GM19455 (cell line): ENCODE results near the gene PLXNB3.
"Not testable (repeated sequence)": the region's sequence is repeated elsewhere in the genome, so short reads cannot be mapped to it uniquely, and the experiment has no call there.

ENCODE experiments used
- ATAC-seq: cut with Tn5 transposase; IDR thresholded peaks from one replicate; pipeline ENCODE4 v1.9.1; 2021; ENCODE audit not compliant: unreplicated experiment

PLXNB3 gene

GRCh38 chrX:153732401-153732800 is 31.6 kb upstream of the PLXNB3 start:
- ATAC-seq, result no peak

DNA sequence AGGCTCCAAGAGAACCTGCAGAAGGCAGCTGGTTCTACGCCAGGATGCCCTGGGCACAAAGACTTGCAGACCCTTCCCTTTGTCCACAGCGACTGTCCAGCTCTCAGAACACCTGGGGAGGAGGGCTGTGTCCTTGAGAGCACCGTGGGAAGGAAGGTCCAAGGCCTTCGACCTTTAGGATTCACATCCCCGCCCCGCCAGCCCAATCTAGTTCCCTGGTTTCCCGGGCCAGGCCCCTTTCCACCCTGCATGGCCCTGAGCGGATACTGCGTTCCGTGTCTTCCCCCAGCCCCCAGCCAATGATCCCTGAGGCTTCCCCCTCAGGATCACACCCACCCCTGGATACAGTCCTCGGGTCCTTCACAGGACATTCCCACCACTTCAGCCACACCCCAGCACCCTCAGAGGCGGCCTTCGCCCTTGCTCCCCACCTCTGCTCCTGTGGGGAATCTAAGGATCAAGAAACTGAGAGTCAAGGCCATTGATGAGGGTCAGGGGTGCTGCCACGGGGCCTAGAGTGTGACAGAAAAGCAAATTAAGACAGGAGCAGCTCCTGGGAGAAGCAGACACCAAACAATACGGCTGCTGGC is 30.3 kb upstream of the PLXNB3 start:
- no peak for ATAC-seq

DNA sequence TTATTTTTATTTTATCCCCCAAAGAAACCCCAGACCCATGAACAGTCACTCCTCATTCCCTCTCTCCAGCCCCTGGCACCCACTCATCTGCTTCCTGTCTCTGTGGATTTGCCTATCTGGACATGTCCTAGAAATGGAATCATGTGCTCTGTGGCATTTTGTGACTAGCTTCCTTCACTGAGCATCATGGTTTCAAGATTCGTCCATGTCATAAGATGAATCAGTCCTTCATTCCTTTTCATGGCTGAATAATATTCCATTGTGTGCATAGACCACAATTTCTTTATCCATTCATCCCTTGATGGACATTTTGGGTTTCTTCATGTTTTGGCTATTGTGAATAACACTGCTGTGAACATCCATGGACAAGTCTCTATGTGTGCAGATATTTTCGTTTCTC is 29.2 kb upstream of the PLXNB3 start:
- ATAC-seq, result no peak

GRCh38 chrX:153735274-153735673 is 28.8 kb upstream of the PLXNB3 start:
- ATAC-seq, result no peak

DNA sequence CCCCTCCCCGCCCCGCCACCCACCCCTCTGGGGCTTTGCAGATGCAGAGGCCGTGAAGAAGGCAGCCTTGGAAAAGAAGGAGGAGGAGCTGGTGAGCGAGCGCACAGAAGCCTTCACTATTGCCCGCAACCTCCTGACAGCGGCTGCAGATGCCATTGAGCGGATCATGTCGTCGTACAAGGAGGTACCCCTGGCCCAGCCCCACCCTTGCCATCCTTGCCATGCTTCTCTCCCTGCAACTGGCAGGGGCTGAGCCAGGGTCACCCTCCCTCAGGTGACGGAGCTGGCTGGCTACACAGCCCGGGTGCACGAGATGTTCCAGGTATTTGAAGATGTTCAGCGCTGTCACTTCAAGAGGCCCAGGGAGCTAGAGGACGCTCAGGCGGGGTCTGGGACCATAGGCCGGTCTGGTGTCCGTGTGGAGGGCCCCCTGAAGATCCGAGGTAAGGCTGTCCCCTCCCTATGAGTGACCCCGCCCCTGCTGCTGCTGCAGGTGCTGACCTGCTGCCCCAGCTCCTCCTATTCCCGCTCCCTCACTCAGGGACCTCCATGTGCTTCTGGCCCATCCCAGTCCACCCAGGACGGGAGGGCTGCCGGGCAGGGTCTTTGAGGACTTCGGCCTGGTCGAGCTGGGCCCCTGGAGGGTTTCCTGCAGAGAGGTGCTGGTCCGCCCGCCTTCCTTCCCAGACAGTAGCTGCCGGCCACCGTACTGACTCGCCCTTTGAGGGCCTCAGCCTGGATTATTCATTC is 27.8 kb upstream of the PLXNB3 start:
- ATAC-seq, result no peak

DNA sequence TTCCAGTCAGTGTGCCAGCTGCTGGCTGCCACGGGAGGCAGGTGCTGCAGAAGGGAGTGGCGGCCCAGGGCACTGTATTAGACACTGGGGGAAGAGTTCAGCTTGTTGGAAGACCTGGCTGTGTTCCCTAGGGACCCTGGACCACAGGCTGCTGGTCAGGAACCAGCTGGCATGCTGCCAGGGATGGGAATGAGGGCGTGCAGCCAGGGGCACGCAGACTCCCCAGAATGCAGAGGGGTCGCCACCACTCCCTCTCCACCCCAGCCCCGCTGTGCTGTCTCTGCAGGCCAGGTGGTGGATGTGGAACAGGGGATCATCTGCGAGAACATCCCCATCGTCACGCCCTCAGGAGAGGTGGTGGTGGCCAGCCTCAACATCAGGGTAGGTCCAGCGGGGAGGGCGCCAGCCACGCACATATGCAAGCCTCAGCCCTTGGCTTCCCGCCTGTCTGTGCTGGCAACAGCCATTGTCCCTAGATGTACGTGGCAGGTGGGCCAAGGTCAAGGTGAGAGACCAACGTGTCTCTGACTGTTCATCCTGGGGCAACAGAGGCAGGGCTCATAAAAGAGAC is 27.1 kb upstream of the PLXNB3 start:
- ATAC-seq, result no peak

GRCh38 chrX:153738056-153738605 is 25.9 kb upstream of the PLXNB3 start:
- ATAC-seq, result no peak

- no peak for ATAC-seq
These were observed 24.1 kb upstream of the PLXNB3 start for GRCh38 chrX:153739754-153740486.

GRCh38 chrX:153740631-153741222 is 23.3 kb upstream of the PLXNB3 start:
- no peak for ATAC-seq

DNA sequence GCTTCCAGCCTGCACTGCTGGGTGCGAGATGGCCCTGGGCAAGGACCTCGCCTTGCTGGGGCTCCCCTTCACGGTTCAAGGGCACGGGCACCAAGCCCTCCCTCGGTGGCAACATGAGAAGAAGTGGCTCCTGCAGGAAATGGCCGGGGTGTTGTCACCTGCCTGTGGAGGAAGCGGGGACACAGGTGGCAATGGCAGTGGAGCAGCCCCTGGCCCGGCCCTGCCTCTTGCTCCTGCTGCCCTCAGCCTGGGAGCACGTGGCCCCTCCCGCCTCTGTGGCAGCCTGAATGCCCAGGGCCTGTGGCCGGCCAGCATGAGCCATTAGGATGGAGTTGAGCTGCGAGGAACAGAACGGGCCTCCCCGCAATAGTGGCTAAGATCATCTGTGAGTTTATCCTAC is 22.6 kb upstream of the PLXNB3 start:
- no peak for ATAC-seq

DNA sequence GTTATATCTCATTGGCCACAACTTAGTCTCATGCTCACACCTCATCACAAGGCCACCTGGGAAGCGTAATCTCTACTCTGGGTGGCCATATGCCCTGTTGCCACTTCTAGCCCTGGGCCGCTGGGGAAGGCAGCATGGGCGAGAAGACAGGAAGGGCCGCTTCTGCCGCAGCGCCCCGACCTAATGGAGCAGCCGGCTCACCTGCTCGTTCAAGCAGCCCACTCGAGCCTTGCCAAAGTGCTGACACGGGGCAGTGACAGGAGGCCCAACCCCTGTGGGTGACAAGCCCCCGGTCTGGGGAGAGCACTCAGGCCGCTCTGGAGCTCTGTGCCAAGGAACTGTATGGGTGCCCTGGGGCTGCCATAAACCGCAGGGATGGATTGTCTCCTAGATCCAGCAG is 21.9 kb upstream of the PLXNB3 start:
- ATAC-seq, result not testable (repeated sequence)

- ATAC-seq, result not testable (repeated sequence)
These were observed 21.1 kb upstream of the PLXNB3 start for GRCh38 chrX:153742796-153743467.

DNA sequence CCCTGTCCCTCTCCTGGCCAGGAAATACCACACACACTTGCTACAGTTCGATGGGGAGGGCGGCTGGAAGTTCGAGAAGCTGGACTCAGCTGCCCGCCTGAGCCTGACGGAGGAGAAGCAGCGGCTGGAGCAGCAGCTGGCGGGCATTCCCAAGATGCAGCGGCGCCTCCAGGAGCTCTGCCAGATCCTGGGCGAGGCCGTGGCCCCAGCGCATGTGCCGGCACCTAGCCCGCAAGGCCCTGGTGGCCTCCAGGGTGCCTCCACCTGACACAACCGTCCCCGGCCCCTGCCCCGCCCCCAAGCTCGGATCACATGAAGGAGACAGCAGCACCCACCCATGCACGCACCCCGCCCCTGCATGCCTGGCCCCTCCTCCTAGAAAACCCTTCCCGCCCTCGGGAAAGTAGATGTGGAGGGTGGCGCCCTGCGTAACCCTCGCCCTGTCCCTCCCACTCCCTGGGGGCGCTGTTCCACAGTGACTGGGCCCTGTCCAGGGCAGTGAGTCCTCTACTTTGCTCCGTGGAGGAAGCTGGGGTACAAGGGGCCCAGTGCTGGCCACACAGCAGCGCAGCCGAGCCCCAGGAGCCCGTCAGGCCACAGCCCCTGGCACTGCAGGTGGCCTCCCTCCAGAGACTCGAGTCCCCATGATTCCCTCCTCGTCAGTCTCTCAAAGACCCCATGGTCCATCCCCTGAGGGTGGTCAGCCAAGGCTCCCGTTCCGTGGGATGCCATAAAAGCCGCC is 20.4 kb upstream of the PLXNB3 start:
- not testable (repeated sequence) for ATAC-seq

DNA sequence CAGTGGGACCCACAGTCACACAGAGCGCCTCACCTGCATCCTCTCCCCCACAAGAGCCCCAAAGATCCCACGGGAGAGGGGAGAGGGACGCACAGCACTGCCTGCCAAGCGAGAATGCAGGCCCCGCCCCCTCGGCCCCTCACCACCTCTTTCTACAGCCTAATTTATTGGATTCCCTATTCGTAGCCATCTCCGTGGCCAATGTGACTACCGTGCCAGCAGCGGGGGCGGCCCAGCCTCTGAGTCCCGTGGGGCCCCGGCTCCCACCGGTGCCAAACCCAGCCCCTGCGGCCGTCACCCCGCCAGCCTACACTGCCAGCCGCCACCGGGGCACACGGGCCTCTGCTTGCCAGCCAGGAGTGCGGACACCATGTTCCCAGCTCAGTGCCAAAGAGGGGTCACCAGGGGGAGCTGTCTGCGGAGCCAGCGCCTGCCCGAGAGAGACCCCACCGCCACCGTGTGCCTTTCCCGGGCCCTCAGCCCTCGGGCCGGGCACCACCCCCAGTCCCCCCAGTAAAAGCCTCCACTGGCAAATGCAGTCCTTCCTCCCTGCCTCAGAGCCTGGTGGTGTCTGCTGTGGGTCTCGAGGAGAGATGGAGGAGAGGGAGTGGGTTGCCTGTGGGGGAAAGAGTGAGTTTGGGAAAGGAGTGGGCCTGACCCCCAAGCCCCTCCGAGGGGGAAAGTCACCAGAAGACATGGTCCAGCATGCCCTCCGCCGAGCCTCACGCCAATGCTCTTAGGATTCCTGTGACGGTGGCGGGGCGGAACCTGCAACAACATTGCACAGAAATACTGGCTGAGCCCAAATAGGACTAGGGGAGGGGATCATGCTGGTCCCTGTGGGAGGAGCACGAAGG is 19.6 kb upstream of the PLXNB3 start:
- ATAC-seq, result no peak

DNA sequence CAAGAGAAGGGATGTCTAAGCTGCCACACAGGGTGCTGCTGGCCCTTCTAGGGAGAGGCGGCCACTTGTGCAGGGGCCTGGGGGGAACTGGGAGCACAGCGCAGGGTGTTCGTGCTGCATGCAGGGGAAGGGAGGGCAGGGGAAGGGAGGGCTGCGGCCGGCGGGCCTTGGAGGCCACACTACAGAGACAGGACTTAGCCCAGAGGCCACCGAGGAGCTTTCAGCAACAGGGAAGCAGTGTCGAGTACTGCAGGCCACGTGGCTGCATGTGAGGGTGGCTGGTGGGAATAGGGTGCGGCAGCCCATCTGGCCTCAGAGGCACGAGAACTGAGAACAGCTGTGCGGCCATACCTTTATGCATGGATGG is 19.0 kb upstream of the PLXNB3 start:
- ATAC-seq, result not testable (repeated sequence)

- no peak for ATAC-seq
These were observed 17.7 kb upstream of the PLXNB3 start for GRCh38 chrX:153746359-153746758.

- not testable (repeated sequence) for ATAC-seq
These were observed 17.1 kb upstream of the PLXNB3 start for GRCh38 chrX:153746991-153747390.

- ATAC-seq, result not testable (repeated sequence)
These were observed 15.0 kb upstream of the PLXNB3 start for GRCh38 chrX:153749017-153749416.
